Midbrain (tissue), 1 donor: ENCODE measurements around the gene RFX3.

Source experiments
- DNase-seq: peaks from one replicate; lab custom pipeline; 2025; lab: John Stamatoyannopoulos, UW

RFX3 gene

DNA sequence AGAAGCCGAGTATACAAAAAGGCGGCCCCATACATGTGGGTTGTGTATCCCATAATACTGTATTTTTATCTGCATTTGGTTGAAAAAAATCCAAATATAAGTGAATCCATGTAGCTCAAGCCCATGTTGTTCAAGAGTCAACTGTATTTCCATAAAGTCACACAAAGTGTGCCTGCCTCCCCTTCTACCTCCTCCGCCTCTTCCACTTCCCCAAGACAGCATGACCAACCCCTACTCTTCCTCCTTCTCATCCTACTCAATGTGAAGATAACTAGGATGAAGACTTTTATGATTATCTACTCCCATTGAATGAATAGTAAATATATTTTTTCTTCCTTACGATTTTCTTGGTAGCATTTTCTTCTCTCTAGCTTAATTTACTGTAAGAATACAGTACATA is 92.7 kb downstream of the RFX3 start:
- DNase-seq = no peak

DNA sequence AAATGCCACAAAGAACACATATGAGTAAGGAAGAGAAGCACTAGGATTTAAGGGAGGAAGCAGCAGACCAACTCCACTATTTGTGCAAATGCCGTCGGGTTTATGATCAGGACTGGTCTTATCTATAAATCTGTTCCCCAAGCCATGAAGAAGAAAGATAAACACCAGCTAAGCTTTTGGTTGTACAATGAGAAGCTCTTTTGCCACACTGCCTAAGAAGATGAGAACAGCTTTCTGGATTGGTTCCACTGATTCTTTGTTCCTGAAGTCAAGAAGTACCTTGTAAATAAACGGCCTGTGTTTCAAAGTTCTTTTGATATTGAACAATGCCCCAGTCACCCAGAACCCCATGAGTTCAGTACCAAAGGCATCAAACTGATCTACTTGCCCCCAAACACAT is 93.9 kb downstream of the RFX3 start:
- DNase-seq = no peak

DNA sequence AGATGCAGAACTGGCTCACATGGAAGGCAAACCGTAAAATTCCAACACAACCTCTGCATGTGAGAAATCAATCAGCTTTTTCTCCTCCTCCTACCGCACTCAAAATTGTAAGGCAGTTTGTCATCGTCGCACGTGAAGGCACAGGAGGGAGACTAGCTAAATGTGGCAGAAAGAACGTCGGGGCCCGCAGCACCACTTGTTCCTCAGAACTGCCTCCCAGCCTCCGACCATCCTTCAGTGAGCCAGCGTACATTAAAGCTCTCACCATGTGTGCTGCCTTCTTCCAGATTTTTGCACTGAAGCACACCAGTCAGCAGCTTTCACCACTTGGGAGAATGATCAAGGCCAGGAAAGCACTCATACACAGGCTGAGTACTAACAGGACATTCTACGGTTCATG is 105.9 kb downstream of the RFX3 start:
- DNase-seq = no peak

DNA sequence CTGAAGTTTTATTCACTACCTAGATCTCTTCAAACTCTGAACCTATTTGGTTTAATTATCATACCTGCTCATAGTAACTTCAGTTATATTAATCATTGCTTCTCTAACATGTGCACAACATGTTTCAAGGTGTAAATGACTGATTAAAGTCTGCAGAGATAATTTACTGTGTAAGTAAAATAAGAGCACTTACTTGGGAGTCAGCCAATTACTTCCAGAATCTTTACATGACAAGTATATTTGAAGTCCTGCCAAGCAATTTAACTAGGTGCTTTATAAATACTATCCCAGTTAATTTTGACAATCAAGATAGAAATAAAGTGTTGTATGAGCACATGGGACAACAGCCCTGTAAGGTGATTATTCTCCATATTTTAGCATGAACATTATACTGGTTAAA is 109.9 kb downstream of the RFX3 start:
- DNase-seq = no peak

DNA sequence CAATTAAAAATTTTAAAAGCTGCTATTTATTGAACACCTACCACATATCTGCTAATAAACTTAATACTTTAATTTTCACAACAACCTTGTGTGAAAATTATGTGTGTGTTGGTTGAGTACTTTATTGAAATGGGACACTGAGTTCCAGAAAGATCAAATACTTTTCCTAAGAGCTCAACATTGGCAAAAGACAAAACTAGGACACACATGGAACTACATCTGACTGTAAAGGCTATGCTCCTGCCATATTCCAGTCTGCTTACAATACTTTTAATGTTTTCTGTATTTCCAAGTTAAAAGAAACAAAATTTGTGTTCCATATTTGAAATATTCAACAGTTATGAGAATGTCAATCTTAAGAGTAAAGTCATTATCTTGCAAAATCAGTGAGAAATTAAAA is 111.8 kb downstream of the RFX3 start:
- no peak for DNase-seq

DNA sequence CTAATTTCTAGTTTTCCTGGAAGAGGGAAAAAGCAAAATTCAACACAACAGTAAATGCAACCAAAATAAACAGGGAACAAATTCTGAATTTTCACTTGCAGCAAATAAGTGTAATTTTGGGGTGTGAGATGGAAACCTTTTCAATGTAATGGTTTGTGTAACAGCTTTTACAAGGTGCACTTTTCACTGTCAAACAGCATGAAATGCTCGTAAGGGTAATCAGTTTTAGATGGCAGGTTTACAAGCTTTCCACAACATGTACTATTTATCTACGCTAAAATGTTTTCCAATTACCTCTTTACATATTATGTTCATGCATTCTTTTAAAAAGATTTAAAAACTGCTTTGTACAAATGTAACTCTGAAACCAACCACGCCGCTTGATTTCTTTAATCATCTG is 115.3 kb downstream of the RFX3 start:
- DNase-seq = no peak

DNA sequence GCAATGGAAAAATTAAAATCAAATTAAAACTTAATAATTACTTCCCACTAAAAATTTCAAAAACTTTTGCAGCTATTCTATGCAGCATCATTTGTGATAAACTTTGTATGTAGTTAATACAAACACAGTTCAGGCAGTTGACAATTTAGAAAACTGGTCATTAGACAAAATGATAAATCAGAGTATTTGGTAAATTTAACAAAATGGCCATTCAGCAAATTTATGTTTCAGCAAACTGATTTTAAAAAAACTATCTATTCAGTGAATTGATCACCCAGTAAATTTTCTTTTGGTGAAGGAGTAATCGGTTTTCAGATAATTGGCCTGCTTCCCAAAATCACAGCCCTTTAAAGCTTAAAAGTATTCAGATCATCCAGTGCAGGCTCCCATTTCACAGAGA is 116.3 kb downstream of the RFX3 start:
- no peak for DNase-seq

DNA sequence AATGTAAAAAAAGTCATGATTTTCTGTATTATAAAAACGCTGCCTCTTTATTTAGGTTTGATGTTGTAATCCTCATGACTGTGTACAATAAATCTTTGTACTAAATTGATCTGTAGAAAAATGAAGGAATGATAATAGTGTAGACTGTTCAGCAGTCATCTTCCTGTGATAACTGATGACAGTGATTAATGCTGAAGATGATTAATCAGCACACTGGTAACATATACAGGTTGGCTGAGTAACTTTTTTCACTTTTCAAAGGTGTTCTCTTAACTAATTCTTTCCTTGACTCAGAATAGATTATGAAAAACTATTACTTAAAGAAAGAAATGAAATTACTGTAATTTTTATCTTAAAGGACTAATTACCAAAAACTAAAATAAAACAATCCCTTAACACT is 122.5 kb downstream of the RFX3 start:
- no peak for DNase-seq

DNA sequence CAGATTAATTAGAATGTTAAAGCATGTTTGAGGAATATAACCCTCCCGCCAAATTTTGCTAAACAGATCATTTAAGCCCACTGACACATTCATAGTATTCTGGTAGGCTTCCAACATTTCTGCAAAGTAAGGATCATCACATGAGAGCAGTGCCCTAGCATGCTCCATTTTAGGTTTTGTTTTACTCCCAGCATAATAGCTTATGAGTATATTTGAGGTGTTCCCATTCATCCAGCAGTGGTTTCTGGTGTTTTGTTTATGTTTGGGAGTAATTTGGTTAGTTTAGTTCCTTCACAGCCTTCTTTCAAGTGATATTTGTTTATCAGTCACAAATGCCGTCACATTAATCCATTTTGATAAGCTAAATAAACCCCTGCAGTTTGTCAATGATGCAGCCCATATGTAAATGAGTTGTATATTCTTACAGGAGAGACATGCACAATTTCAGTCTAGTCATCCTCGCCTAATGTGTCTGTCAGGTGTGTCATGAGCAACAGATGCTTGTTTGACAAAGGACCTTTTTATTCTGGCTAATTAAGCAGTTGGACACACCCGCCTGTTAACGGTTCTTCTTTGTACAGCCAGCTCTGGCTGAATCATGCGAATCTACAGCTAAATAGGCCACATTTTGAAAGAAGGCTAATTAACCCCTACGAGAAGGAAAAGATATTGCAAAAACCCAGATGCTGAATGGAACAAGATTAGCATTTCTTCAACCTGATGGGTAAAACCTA is 124.4 kb downstream of the RFX3 start:
- DNase-seq = no peak

DNA sequence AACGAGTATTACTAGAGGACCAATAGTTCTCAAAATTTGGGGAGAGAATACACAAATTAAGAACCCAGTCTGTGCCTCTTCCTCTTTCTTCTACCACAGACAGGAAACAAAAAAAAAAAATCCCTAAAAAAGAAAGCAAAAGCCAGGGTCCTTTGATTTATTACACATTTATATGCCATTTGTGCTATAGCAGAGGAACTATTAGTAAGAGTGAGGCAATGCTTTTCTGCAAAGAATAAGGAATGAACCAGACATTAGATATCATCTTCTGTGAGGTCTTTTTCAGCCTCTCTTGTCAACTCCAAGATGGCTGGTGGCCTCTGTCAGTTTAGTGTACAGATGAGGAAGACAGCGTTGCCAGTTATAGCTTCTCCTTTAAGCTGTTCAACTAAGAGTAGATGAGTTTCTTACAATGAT is 127.6 kb downstream of the RFX3 start:
- DNase-seq = peak; percentile 11

DNA sequence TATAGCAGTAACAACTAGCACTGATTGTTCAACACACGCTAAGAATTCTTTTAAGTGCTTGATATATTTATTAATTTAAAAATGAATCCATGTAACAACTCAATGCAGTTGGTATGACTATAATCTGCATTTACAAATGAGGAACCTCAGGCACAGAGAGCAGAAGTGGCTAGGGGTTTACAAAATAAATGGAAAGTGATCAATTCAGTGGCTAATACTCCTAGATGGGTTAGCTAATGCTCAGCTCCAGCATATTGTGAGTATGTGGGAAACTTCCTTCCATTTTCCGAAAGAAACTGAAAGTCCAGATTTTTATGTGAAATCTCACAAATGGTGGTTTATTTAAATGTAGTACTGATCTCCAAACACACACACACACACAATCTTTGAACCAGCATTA is 128.0 kb downstream of the RFX3 start:
- no peak for DNase-seq

DNA sequence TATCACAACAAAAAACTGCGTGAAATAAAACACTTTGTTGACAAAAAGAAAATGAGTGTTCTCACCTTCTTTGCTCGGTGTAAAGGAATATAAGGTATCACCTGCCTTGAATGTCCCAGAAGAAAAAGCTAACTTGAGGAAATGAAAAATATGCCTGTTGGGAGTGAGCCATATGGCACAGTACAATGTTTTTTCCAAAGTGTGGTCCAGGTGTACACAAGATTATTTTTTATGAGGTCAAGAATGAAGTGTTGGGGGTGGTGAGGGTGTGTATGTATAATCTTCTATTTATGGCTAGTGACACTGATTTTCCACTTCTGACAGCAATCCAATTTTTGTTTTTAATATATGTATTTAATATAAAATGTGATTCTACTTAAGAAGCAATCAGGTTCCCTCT is 134.4 kb downstream of the RFX3 start:
- no peak for DNase-seq

DNA sequence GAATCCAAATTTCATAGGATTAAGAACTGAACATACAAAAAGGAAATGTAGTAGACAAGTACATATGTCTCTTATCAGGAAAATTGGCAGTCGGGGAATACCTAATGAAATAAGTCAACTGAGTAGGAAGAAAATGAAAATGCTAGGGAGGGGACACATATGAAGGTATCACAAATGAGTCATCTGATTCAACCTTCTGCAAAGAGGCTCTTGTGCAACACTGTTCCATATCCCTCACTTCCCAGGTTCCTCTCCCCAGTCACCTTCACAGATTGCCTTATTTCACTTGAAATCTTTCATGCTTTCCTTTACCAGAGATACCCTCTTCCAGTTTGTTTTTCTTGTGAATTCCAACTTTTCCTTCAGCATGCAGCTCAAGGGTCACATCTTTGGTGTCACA is 139.0 kb downstream of the RFX3 start:
- DNase-seq = no peak

DNA sequence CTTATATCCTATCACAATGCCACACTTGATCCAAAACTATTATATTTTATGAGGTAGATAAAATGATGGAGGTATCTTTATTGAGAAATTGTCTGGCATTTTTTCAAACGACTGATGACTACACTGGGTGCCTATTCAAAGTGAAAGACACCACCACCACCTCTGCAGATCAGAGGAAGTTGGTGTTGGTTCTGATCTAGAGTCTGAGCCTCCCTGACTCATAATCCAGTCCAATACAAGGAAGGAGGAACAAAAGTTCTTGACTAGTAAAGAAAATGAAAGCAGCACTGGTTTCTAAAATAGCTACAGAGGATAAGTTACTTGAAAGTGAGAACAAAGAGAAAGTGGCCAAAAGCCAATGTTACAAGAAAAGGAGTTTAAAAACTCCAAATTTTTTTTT is 139.9 kb downstream of the RFX3 start:
- no peak for DNase-seq

DNA sequence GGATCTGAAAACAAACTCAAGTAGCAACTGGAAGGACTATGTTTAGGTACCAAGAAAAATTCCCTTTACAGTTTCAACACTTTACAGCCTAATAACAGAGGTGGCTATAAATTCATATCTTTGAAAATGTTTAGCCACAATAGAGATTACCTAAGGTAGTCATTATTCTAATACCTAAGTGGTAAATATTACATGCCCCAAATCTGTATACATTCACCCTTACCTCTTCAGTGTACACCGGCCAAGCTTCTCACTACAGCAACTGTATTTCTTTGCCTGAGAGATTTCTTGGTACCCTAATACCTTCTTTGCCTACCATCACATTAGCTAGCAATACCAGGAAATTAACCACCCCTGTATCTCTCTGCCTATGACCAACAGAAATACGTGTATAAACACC is 154.0 kb downstream of the RFX3 start:
- DNase-seq = no peak

DNA sequence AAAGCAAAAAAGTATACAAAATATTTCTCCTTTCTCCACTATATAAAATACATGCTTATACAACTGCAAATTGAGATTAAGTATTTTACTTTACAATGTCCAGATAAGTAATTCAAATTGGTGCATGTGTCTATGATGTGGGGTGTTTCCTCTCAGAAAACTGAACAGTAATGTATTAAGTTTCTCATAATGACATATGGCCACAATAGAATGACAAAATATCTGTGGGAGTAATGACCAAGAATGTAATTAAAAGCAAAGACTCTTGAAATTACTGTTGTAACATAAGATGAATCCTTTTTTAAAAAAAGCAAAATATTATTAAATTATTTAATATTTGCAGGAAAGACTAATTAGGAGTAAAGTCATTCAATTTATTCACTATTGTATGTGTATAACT is 155.1 kb downstream of the RFX3 start:
- no peak for DNase-seq

DNA sequence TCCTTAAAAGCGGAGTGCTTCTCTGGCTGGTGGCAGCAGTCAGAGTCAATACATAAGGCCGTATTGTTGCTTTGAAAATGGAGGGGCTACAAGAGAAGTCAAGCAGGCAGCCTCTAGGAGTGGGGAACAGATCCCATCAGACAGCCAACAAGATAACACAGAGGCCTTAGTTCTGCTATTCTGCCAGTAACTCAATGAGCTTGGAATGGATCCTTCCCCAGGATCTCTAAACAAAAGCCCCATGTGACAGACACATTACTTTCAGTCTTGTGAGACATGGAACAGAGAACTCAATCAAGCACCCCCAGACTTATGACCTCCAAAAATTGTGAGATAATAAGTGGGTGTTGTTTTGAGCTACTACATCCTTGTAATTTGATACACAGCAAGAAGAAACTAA is 158.6 kb downstream of the RFX3 start:
- DNase-seq = no peak

DNA sequence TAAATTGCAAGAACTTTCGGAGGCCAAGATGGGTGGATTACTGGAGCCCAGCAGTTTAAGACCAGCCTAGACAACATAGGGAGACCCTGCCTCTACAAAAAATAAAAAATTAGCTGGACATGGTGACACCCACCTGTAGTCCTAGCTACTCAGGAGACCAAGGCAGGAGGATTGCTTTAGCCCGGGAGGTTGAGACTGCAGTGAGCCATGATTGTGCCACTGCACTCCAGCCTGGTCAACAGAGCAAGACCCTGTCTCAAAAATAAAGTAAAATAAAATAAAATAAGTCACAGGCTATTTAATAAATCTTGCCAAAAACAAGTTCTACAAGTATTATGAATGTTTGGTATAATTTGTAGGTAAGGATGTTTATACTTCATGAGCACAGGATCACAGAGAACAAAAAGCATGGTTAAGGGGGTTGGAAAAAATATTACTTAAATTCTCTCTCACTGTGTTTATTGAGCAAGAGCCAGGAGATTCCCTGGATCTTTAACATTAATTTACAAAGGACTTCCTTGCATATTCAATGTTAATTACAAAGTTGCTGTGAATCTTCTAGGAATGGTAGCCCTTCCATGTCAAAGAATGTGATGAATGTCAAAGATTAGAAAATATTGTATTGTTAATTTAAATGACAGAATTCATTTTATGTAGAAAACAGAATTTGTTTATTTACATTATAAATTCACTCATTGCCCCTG is 164.0 kb downstream of the RFX3 start:
- no peak for DNase-seq

DNA sequence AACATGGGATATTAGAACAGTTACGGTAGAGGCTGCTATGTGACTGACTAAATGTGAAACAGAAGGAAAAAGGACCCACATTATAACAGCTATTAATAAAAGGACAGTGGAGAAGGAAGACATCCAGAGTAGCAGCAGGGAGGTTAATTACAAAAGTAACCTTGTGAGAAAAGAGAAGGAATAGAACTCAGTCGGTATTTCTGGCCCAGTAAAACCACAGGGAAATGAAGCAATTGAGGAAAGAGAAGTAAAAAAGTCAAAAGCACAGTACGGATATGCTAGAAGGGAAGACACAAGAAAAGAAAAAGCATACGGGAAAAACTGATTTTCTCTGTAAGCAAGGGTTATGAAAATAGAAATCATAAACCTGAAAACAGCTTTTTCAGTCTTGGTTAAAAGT is 164.7 kb downstream of the RFX3 start:
- DNase-seq = no peak

DNA sequence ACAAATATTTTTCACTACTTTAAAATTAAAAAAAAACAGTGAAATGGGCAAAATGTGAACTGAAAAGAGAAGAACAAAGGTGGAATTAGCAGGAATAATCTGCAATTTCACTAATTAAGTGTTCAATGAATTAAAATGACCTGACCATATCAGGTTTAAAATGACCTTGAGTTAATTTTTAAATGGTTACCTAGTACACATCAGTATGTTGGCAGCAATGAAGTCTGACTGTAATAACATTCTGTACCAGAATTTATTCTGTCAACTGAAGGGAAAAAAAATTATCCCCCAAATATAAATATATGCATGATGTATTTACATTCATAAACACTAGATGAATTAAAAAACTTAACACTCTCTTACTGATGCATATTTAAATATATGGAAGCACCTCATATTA is 165.6 kb downstream of the RFX3 start:
- no peak for DNase-seq

DNA sequence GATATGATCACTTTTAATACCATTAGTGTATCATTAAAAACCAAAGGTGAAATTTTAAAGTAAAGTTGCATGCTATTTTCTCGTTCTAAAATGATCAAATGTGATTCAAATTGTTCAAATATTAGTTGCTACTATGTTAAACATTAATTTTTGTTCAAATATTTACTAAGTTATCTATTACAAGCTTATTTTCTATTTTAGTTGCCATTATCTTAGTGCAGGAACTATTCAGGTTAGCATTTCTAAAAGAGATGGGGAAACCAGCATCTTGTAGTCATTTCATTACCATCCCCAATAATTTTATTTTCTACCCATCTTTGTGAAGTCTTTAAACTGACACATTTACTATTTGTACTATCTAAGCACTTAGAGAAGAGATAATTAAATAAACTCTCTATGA is 166.0 kb downstream of the RFX3 start:
- DNase-seq = no peak

DNA sequence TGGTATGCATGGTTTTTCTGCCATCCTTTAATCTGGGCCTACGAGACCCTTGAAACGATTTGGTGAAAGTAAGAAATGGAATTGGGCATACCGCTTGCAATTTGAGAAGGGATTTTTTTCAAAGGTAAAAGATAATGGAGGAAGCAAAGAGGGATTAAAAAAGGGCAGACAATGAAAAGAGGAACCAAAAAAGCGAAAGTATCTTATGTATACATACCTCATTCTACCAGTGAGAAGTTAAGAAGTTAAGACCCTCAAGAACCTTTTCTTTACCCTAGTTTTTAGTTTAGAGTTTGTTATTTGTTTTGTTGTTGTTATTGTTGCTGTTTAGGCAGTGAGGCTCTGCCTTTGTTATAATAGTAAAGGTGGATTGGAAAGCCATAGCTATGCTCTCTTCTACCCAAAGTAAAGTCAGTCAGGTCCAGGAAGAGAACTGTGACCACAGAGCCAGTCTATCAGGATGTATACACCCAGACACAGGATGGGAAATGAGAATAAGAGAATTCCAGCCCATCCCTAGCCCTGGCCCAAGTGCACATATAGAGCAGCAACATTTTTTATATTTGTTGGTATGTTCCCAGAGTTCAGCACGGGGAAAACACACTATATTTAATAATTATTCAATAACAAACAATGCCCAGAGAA is 166.6 kb downstream of the RFX3 start:
- DNase-seq = no peak

DNA sequence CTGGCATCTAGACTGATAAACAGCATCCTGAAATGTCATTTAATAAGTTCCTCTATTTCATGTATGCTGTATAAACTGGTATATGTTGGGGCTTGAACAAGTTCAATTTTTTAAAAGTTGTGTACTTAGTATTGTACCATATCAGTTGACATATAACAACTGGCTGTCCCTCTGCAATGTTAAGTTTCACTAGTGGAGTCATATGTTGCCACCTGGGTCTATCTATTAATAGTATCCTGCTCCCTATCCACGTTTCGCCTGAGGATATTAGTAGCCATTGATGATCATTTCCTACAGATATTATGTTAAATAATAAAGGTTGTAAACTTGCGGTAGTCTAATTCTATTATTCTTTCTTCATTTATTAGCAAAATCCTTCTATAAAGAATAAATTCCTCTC is 177.6 kb downstream of the RFX3 start:
- DNase-seq = no peak

DNA sequence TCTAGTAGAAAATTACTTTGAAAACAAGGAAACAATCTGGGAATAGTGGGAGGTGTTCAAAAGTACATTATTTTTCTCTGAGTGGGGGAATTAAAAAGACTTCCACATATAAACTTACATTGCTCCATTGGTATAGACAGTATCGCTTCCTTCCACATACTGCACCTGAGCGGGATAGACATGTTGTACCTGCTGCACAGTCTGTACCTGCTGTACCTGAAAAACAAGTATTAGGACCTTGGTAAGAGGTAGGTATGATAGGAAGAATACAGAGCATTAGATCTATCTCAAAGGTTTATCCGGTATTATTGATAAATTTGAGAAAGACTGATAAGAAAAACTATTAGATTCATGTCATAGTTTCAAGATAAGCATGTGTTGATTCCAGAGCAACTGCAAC is 179.3 kb downstream of the RFX3 start:
- DNase-seq = no peak
